Stimulated activated CD4-positive, alpha-beta T cell treated with anti-CD3 and anti-CD28 coated beads, Interleukin-1b, Interleukin-23, amount 100 ng/mL, for 48 hours (primary cell): Measurements from ENCODE around the gene VPS29.
"Not testable (repeated sequence)": the region's sequence is repeated elsewhere in the genome, so short reads cannot be mapped to it uniquely, and the experiment has no call there.

Experiments
- DNase-seq: peaks from one replicate; pipeline ENCODE4 v3.0.0-alpha.2; 2020

Gene VPS29

DNA sequence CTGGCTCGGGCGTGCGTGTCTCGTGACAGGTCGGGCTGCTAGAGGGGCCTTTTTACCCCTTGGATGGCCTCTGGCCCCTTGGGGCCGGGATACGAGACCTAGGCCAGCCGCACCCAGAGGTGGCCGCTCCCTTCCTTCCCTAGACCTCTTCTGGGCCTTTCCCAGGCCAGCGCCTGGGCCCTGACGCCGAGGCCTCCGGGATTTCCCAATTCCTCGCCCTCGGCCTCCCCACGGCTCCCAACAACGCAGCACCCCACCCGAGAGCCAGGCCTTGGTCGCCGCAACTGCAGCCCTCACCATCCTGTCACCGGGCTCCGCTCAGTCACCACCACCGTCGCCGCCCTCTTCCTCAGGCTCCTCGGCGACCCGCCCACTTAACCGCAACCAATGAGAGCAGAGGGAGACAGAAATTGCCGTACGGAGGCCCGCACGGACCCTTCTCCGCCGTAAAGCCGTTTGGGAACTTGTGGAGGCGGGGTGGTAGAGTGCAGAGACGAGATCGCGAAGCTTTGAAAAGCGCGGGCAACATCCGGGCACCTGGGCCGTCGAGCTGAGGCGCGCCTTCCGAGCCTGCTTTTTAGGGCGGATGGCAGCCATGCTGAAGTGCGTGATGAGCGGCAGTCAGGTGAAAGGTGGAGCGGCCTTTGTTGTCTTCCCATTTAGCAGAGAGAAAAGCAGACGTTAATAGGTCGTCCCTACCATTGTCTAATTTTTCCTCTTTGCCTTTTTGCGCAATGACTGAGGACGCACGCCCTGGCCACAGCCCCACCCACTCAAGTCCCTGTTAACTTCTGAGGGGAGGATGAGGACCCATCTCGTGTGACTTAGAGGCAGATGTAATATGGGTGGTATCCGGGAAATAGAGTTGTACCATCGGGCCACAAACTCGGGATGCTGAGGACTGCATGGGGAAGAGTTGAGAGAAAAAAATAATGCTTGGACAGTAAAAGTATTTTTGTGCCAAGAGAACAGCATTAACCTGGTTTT lies at the start of gene VPS29, which contains the start of gene RAD9B:
VPS29 (minus strand) TSS at position 360 of the 987 bp plus-strand sequence; CDS start at position 300, 60 bp downstream.
RAD9B (plus strand) TSS at position 580 of the 987 bp plus-strand sequence; CDS start at position 587, 7 bp downstream.
- peak; percentile 99 for DNase-seq

GRCh38 chr12:110550981-110551380 lies 49.1 kb upstream of the VPS29 start:
- no peak for DNase-seq

DNA sequence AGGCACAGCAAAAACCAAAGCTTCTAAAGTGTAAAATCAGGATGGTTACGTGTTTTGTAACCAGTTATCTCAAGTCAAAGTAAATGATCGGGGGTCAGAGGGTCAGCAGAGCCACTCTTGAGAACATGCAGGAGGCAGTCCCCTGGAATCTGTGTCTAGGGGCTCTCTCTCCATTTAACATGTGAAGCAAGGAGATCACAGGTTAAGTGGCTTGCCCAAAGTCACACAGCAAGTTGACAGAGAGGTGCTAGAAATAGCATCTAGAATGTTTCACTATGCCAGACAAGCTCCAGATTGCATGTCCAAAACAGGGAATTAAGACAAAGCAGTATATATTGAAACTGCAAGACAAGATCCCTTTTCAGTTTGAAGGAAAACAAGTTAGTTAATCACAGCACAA lies 47.8 kb upstream of the VPS29 start:
- DNase-seq: no peak

DNA sequence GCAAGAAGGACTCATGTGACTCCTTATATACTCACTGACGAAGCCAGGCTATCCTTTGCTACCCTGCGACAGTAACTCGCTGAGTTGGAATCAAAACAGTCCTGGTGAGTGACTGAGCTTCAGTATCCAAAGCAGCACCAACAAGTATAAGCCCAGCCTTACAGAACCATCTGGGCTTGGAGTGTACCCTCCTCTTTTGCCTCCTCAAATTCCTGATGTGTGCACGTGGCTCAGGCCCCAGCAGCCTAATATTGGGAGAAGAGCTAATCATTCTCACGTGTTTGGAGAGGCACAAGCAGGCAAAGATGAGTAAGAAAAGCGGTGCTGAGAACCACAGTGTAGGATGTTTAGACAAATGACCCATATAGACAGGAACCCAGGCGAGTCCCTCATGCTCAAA lies 46.8 kb upstream of the VPS29 start:
- DNase-seq: no peak

DNA sequence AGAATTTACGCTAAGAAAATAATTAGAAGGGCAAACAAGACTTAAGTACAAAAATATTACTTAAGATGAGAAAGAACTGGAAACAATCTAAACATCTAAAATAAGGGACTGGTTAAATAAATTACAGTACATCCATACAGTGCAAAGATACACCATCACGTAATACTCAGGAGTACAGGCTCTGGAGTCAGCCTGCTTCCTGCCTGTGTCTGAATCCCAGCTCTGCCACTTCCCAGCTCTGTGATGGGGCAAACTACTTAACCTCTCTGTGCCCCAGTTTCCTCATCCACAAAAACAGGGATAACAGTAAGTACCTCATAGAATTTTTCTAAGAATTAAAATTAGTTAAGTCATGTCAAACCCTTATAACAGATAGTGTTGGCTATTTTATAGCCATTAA lies 45.2 kb upstream of the VPS29 start:
- DNase-seq: no peak

- DNase-seq: no peak
These were observed 44.4 kb upstream of the VPS29 start for GRCh38 chr12:110546339-110546738.

GRCh38 chr12:110545812-110546211 lies 43.9 kb upstream of the VPS29 start:
- DNase-seq: no peak

- not testable (repeated sequence) for DNase-seq
These were observed 43.3 kb upstream of the VPS29 start for GRCh38 chr12:110545259-110545658.

DNA sequence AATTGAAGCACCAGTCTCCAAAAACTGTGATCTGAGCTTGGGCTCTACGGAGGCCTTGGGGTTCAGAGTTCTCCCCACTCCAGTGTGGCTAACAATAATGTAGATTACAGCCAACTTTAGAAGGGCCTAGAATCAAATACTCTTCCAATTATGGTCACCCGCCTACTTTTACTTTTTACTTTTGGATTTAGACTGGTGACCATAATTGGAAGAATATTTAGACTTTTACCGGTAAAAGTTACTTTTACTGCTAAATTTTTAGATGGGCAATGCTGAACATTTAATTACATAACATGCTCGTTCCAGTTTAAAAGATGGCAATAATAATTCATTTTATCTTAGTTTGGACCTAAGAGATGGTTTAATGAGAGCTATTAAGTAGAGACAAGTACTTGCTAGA lies 42.1 kb upstream of the VPS29 start:
- no peak for DNase-seq

- no peak for DNase-seq
These were observed 41.5 kb upstream of the VPS29 start for GRCh38 chr12:110543252-110543959.

DNA sequence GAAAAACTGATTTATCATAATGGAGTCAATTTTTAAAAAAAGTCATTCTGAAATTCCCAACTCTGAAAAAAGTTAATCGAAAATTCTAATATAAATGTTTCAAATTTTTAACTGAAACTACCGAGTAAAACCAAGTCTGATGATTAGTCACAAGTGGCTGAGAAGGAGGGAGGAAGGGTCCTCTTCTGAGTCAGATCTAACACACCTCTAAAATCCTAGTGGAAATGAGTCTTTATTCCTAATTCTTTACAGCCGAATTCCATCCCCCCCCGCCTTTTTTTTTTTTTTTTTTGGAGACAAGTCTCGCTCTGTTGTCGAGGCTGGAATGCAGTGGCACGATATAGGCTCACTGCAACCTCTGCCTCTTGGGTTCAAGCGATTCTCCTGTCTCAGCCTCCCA lies 38.1 kb upstream of the VPS29 start:
- DNase-seq: no peak

DNA sequence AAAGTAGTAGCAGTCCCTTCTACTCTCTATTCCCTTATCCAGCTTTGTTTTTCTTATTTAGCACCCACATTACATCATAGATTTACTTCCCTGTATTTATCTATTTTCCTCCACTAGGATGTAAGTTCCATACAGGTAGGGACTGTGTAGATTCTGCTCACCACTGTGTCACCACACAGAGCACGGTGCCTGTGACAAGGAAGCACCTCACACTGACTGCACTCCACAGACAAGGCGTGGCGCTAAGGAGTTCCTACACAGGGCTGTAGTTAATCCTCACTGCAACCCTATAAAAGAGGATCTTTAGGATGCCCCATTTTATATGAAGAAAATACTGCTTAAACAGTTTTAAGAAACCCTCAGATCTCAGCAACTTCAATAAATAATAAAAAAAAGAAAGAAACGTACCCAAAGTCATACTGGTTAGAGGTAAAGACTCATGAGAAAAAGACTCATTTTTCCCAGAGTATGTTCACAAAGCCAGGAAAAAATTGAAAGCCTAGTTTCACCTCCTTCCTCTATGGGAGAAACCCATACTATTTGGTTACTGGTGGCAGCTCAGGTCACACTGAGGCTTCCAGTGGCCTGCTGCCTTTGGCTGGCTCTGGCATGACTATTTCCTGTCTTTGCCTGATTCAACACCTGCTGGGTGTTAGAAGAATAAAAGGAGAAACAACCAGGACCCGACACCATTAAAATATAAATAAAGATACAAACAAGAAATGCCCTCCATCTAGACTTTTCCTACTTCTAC lies 37.1 kb upstream of the VPS29 start:
- no peak for DNase-seq

GRCh38 chr12:110537605-110538409 lies 35.9 kb upstream of the VPS29 start:
- no peak for DNase-seq

DNA sequence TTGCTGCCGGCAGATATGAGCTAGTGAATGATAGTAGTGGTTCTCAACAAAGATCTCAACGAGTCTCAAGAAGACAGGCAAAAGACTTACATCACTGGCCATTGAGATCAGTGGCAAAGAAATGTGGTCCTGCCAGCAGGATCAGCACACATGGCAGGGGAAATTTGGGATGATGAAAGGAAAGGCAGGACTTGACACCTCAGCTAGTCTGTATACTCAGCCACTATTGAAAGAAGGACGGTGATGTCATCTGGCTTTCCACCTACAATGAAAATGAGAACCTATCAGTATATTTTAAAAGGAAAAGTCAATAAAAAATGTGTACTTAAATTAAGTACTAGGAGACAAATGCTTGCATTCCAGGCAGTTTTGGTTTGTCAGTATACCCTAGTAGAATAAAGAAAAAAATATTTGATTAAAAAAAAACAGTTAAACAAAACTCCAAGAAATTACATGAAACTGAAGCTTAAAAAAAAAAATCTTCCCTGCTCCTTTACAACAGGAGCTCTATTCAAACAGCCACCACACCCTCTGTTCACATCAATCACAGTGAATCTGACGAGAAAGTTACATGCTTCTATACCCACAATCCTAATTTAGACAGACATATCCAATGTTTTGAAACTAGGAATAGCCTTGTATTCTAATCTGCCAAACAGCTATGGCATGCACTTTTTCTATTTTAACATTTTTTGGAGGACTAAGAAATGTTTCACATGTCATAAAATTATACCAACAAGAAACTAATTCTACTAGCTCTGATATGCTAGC lies 35.1 kb upstream of the VPS29 start:
- DNase-seq: no peak

- DNase-seq: no peak
These were observed 32.9 kb upstream of the VPS29 start for GRCh38 chr12:110534811-110535210.

GRCh38 chr12:110533607-110534006 lies 31.7 kb upstream of the VPS29 start:
- DNase-seq: no peak

- DNase-seq: no peak
These were observed 30.7 kb upstream of the VPS29 start for GRCh38 chr12:110532644-110533043.

DNA sequence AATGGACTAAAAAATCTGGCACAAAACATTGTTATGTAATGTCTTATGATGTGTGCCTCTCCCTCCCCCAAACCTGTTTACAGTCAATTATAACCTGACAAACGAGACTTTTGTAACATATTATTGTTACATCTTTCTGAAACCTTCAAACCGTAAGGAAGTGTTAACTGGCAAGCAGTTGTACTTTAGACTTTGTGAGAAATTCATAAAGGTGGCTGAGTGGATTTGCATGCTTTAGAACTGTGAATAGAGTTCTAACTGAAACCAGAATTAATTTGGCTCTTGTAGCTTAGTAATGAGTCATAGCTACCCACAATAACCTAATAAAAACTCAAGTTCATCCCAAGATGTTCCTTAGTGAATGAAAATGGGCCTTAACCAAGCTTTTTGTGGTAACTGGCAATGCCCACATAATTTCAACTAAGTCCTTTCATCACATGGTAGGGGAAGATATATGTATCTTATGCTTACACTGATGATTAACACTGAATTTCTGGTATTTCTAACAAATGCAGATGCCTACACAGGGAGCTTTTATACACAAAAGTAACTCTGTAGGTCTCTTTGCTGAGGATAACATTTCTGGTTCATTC lies 29.9 kb upstream of the VPS29 start:
- DNase-seq: no peak

GRCh38 chr12:110530511-110530910 lies 28.6 kb upstream of the VPS29 start:
- no peak for DNase-seq

DNA sequence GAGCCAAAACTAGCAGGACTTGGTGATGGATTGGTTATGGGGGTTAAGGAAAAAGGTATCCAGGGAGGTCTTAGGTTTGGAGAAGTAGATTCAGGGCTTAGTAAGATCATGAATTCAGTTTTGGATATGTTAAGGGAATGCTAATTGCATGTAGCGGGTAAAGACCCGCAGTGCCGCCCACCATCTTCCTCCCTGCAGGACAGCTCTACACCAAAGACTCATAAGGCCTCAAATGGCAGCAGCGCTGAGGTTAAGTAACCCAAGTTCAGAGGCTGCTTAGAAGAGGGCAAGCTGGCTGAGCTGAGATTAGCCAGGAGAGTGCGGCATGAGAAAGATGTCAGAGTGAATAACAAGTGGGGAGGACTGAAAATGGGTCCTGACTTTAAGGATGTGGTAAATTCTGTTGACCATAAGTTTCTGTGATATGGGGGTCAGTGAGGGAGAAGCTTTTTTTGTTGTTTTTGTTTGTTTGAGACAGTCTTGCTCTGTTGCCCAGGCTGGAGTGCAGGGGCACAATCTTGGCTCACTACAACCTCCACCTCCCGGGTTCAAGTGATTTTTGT lies 26.4 kb upstream of the VPS29 start:
- no peak for DNase-seq
